ENCODE results near the gene ANK3.

The ANK3 gene

GRCh38 chr10:60367901-60368300 lies 21.8 kb downstream of the ANK3 start:
- no peak overlapping the region for H3K4me3 ChIP-seq (ENCODE audit: low read depth, low read length)
- TF ChIP-seq CTCF (IDR thresholded peaks at IDR 0.05; ENCODE audit: low read depth, low read length) (no peak), POLR2A (IDR thresholded peaks at IDR 0.05; ENCODE audit: extremely low read depth, insufficient read length) (no peak), MYC (IDR thresholded peaks at IDR 0.05; ENCODE audit: low read depth, low read length) (no peak)
- TF ChIP-seq, protein P1, sequence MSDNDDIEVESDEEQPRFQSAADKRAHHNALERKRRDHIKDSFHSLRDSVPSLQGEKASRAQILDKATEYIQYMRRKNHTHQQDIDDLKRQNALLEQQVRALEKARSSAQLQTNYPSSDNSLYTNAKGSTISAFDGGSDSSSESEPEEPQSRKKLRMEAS (IDR thresholded peaks at IDR 0.05; ENCODE audit: low read depth, low read length): no peak
- DNase-seq (ENCODE audit: low read depth): no peak

DNA sequence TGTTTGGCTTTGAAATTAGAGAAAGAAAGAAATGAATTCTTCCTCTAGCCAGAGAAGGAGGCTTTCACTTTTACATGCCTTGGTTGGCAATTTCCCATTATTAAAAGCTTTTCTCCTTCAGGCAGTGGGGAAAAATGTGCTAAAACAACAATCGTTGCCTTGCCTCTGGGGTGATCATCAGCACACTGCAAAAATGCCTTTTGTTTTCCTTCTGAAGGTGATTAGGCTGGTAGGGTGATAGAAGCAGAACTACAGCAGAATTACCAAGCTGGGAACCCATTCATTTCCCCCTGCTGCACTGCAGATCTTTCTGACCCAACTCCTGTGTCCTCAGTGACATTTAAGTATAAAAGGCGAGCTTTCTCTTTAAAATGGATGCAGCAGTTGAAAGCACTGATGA lies 22.2 kb downstream of the ANK3 start:
- DNase-seq (ENCODE audit: low read depth): no peak
- no peak overlapping the region for H3K4me3 ChIP-seq (ENCODE audit: low read depth, low read length)
- TF ChIP-seq, protein P1 (IDR thresholded peaks at IDR 0.05; ENCODE audit: low read depth, low read length): no peak
- TF ChIP-seq CTCF (IDR thresholded peaks at IDR 0.05; ENCODE audit: low read depth, low read length) (no peak), POLR2A (IDR thresholded peaks at IDR 0.05; ENCODE audit: extremely low read depth, insufficient read length) (no peak), MYC (IDR thresholded peaks at IDR 0.05; ENCODE audit: low read depth, low read length) (no peak)

- no peak for DNase-seq (ENCODE audit: low read depth)
- no peak overlapping the region for H3K4me3 ChIP-seq (ENCODE audit: low read depth, low read length)
- no peak for TF ChIP-seq POLR2A (IDR thresholded peaks at IDR 0.05; ENCODE audit: extremely low read depth, insufficient read length)
- TF ChIP-seq, protein P1 (IDR thresholded peaks at IDR 0.05; ENCODE audit: low read depth, low read length): no peak
- TF ChIP-seq MYC (IDR thresholded peaks at IDR 0.05; ENCODE audit: low read depth, low read length): no peak
- no peak for TF ChIP-seq CTCF (IDR thresholded peaks at IDR 0.05; ENCODE audit: low read depth, low read length)
Measured at GRCh38 chr10:60367024-60367423, 22.7 kb downstream of the ANK3 start.

GRCh38 chr10:60363187-60363586 lies 26.5 kb downstream of the ANK3 start:
- DNase-seq (ENCODE audit: low read depth): no peak
- no peak overlapping the region for H3K4me3 ChIP-seq (ENCODE audit: low read depth, low read length)
- TF ChIP-seq MYC (IDR thresholded peaks at IDR 0.05; ENCODE audit: low read depth, low read length) (no peak), CTCF (IDR thresholded peaks at IDR 0.05; ENCODE audit: low read depth, low read length) (no peak), POLR2A (IDR thresholded peaks at IDR 0.05; ENCODE audit: extremely low read depth, insufficient read length) (no peak)
- TF ChIP-seq, protein P1 (IDR thresholded peaks at IDR 0.05; ENCODE audit: low read depth, low read length): no peak

GRCh38 chr10:60362461-60362860 lies 27.2 kb downstream of the ANK3 start:
- no peak for TF ChIP-seq POLR2A (IDR thresholded peaks at IDR 0.05; ENCODE audit: extremely low read depth, insufficient read length)
- no peak for TF ChIP-seq CTCF (IDR thresholded peaks at IDR 0.05; ENCODE audit: low read depth, low read length)
- TF ChIP-seq, protein P1 (IDR thresholded peaks at IDR 0.05; ENCODE audit: low read depth, low read length): no peak
- TF ChIP-seq MYC (IDR thresholded peaks at IDR 0.05; ENCODE audit: low read depth, low read length): no peak
- no peak overlapping the region for H3K4me3 ChIP-seq (ENCODE audit: low read depth, low read length)
- no peak for DNase-seq (ENCODE audit: low read depth)

DNA sequence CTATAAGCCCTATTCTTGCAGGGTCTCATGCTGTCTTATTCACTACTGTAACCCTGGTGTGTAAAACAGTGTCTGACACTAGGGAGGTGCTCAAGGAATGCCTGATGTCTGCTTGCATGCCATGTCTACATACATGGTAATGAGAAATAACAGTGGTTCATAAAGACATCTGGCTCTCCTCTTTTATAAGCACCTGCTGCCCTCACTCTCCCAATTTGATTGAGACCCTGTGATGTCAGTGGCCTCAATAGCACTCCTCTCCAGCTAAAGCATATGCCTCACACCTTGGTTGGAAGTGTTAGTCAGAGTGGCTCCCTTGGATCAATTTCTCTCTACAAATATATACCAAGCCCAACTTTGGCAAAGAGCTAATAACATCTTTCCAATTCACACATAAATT lies 30.6 kb downstream of the ANK3 start:
- no peak overlapping the region for H3K4me3 ChIP-seq (ENCODE audit: low read depth, low read length)
- DNase-seq (ENCODE audit: low read depth): no peak
- TF ChIP-seq, protein P1 (IDR thresholded peaks at IDR 0.05; ENCODE audit: low read depth, low read length): no peak
- TF ChIP-seq POLR2A (IDR thresholded peaks at IDR 0.05; ENCODE audit: extremely low read depth, insufficient read length): no peak
- no peak for TF ChIP-seq CTCF (IDR thresholded peaks at IDR 0.05; ENCODE audit: low read depth, low read length)
- no peak for TF ChIP-seq MYC (IDR thresholded peaks at IDR 0.05; ENCODE audit: low read depth, low read length)
